Measurements from ENCODE around the gene IL1R2. TPM values are rescaled to one million over a fixed set of nuclear protein-coding genes. Genes with fewer than 3 reads are reported as not detected.

The IL1R2 gene
- total RNA-seq, 2 donors from 2014 or later: 0.73 TPM; not detected in 1

DNA sequence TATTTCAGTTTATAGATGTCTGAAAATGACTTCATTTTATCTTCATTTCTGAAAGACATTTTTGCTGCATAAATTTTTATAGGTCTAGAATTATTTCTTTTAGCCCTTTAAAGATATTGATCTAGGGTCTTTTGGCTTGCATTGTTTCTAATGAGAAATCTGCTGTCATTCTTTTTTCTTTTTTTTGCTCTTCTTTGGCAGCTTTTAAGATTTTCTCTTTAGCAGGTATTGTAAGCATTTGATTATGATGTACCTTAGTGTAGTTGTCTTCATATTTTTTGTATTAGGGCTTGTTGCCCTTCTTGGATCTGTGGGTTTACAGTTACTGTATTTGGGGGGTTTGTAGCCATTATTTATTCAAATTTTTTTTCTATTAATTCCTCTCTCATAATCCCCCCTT lies 84.8 kb downstream of the IL1R2 start:
- H3K9ac ChIP-seq (ENCODE audit: extremely low read depth, low read length, poor library complexity, severe bottlenecking): no peak overlapping the region
- no peak overlapping the region for H3K27ac Mint-ChIP-seq
- H3K36me3 ChIP-seq (ENCODE audit: control insufficient read depth, insufficient read depth, low read length): no peaks in the 10 kb centered on the region
- H3K4me3 ChIP-seq (ENCODE audit: low read length): no peak overlapping the region
- no peak for DNase-seq
- peaks cover 2% of the 10 kb centered on the region for H3K9me3 Mint-ChIP-seq
- H3K4me1 ChIP-seq (ENCODE audit: control insufficient read depth, insufficient read depth, low read length): no peaks in the 10 kb centered on the region
- no peaks in the 10 kb centered on the region for H3K4me1 Mint-ChIP-seq
- TF ChIP-seq, protein P1, sequence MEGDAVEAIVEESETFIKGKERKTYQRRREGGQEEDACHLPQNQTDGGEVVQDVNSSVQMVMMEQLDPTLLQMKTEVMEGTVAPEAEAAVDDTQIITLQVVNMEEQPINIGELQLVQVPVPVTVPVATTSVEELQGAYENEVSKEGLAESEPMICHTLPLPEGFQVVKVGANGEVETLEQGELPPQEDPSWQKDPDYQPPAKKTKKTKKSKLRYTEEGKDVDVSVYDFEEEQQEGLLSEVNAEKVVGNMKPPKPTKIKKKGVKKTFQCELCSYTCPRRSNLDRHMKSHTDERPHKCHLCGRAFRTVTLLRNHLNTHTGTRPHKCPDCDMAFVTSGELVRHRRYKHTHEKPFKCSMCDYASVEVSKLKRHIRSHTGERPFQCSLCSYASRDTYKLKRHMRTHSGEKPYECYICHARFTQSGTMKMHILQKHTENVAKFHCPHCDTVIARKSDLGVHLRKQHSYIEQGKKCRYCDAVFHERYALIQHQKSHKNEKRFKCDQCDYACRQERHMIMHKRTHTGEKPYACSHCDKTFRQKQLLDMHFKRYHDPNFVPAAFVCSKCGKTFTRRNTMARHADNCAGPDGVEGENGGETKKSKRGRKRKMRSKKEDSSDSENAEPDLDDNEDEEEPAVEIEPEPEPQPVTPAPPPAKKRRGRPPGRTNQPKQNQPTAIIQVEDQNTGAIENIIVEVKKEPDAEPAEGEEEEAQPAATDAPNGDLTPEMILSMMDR (conservative IDR thresholded peaks at IDR 0.05): no peak
- H3K27ac ChIP-seq (ENCODE audit: low read depth, low read length): no peak overlapping the region
- no peaks in the 10 kb centered on the region for H3K36me3 Mint-ChIP-seq (ENCODE audit: low read depth)
- no peaks in the 10 kb centered on the region for H3K27me3 ChIP-seq (ENCODE audit: control insufficient read depth, insufficient read depth, low read length, poor library complexity, severe bottlenecking)
- H3K4me3 Mint-ChIP-seq: no peak overlapping the region
- H3K9me3 ChIP-seq (ENCODE audit: control insufficient read depth, low read length): no peaks in the 10 kb centered on the region
- no peaks in the 10 kb centered on the region for H3K27me3 Mint-ChIP-seq (ENCODE audit: insufficient read depth)

Other genes starting within 250 kb of the IL1R2 start
- gene IL1R1, start 150.8 kb downstream of the IL1R2 start, total RNA-seq: 1 to 10 TPM; 3.0 to 4.1 TPM
- under 1 TPM; 0.38 to 0.44 TPM for gene IL1RL2, start 195.1 kb downstream of the IL1R2 start, total RNA-seq

Measured in endodermal cell (in vitro differentiated cells).